ENCODE data around the gene ARMCX4. TPM values are rescaled to one million over a fixed set of nuclear protein-coding genes. Genes with fewer than 3 reads are reported as not detected.

Gene ARMCX4
- total and polyA plus RNA-seq, 9 of the 15 experiments (the other 6 are each of a cell fraction or from before 2014, with no cell fraction given): 0.11 TPM; not detected in 8

- no peaks in the 10 kb centered on the region for H3K9me3 ChIP-seq (replicated peaks; ENCODE audit: control insufficient read depth, insufficient read depth, low read depth, low read length)
- no peak overlapping the region for H2AFZ ChIP-seq (ENCODE audit: low read depth, low read length)
- no TSS peak for BruUV-seq (replicated peaks)
- ATAC-seq (no peak), FAIRE-seq (no peak), DNase-seq (ENCODE audit: extremely low read depth in 1 of 4, low spot score in 3 of 4) (no peak)
- H3K4me1 ChIP-seq (replicated peaks in 1 of 2; ENCODE audit: control insufficient read depth in 2 of 2, insufficient read depth in 2 of 2, low read length in 2 of 2): 0 out of 5 replicates have a peak, but pooled peaks cover 0 to 4% of the 10 kb centered on the region in 2 experiments
- no peak overlapping the region for H3K9ac ChIP-seq (ENCODE audit: insufficient read depth in 1 of 2, low read depth in 2 of 2, low read length in 2 of 2)
- H3K4me3 ChIP-seq: no peak overlapping the region
- ChIA-PET POLR2A (no interaction called here), CTCF (ENCODE audit: low intra/inter-chr PET ratio) (no interaction called here)
- H3K27me3 ChIP-seq (ENCODE audit: control insufficient read depth in 2 of 2, insufficient read depth in 2 of 2, low read length in 2 of 2): 0 out of 5 replicates have a peak, but pooled peaks cover 0 to 5% of the 10 kb centered on the region in 2 experiments
- intact Hi-C loops (cut with micrococcal nuclease): no loop called here
- 30% methylated on average over 6 of the region's 6 CpGs for WGBS (ENCODE audit: insufficient coverage, low coverage, missing lambda C conversion rate)
- no peaks in the 10 kb centered on the region for H4K20me1 ChIP-seq (replicated peaks; ENCODE audit: control insufficient read depth, insufficient read depth, low read length)
- H3K4me2 ChIP-seq (ENCODE audit: insufficient read depth, low read length): no peak overlapping the region
- in situ Hi-C loops (cut with MboI): no loop called here
- H3K9me1 ChIP-seq (ENCODE audit: control insufficient read depth, insufficient read depth, low read length): no peaks in the 10 kb centered on the region
- no peaks in the 10 kb centered on the region for H3K36me3 ChIP-seq (ENCODE audit: control insufficient read depth, insufficient read depth, low read length)
- no peaks in the 10 kb centered on the region for H3K79me2 ChIP-seq (ENCODE audit: control insufficient read depth, insufficient read depth, low read length)
- no peak overlapping the region for H3K27ac ChIP-seq (ENCODE audit: extremely low read depth, low read depth, low read length)
- TF ChIP-seq ZNF121 (CRISPR knock-in tag; conservative IDR thresholded peaks at IDR 0.05) (no peak), CBFA2T3 (IDR thresholded peaks at IDR 0.05) (no peak), PTRF (tag; IDR thresholded peaks at IDR 0.05) (no peak), CLOCK (CRISPR knock-in tag; IDR thresholded peaks at IDR 0.05; ENCODE audit: borderline replicate concordance) (no peak), RCOR1 (IDR thresholded peaks at IDR 0.05; ENCODE audit: borderline replicate concordance in 1 of 2, low read depth in 2 of 2, low read length in 2 of 2) (no peak), NFIC (IDR thresholded peaks at IDR 0.05) (no peak), ZNF740 (CRISPR knock-in tag; IDR thresholded peaks at IDR 0.05) (no peak), ZNF740 (tag; IDR thresholded peaks at IDR 0.05) (no peak), RUNX1 (IDR thresholded peaks at IDR 0.05; ENCODE audit: low read depth) (no peak), MEIS2 (IDR thresholded peaks at IDR 0.05; ENCODE audit: partially characterized antibody) (no peak), E2F8 (IDR thresholded peaks at IDR 0.05; ENCODE audit: low read depth, partially characterized antibody) (no peak), ZNF232 (CRISPR knock-in tag; IDR thresholded peaks at IDR 0.05) (no peak), ERF (CRISPR knock-in tag; IDR thresholded peaks at IDR 0.05) (no peak), RBBP5 (IDR thresholded peaks at IDR 0.05; ENCODE audit: borderline replicate concordance, insufficient read depth, low read length, poor library complexity, severe bottlenecking) (no peak), NEUROD1 (IDR thresholded peaks at IDR 0.05; ENCODE audit: borderline replicate concordance, low read depth, low read length, partially characterized antibody) (no peak)
- TF ChIP-seq, protein P1, sequence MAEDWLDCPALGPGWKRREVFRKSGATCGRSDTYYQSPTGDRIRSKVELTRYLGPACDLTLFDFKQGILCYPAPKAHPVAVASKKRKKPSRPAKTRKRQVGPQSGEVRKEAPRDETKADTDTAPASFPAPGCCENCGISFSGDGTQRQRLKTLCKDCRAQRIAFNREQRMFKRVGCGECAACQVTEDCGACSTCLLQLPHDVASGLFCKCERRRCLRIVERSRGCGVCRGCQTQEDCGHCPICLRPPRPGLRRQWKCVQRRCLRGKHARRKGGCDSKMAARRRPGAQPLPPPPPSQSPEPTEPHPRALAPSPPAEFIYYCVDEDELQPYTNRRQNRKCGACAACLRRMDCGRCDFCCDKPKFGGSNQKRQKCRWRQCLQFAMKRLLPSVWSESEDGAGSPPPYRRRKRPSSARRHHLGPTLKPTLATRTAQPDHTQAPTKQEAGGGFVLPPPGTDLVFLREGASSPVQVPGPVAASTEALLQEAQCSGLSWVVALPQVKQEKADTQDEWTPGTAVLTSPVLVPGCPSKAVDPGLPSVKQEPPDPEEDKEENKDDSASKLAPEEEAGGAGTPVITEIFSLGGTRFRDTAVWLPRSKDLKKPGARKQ (CRISPR knock-in tag; IDR thresholded peaks at IDR 0.05): no peak
Observed at GRCh38 chrX:101484135-101484534, 1.1 kb upstream of the ARMCX4 start.

Measured in K562 (cell line).